Thoracic aorta (tissue), 2 donors: ENCODE data around the gene DCC. TPM values are rescaled to one million over a fixed set of nuclear protein-coding genes. Genes with fewer than 3 reads are reported as not detected.

ENCODE experiments used
- ATAC-seq: fragments of 150-250 bp; one replicate; pipeline ENCODE4 v1.8.0; 2017; ENCODE audit warnings: low read depth; ENCODE audit not compliant: insufficient number of reproducible peaks, low FRiP score
- DNase-seq: peaks from one replicate; pipeline ENCODE4 v3.0.0-alpha.2; 2020; ENCODE audit warnings: low spot score
- H3K27ac ChIP-seq, 2 donors: fragments of 200-600 bp; sonication (generic); 1 replicate in 1 of 2; 2 replicates in 1 of 2; pipeline ENCODE4 v1.5.1; 2016; ENCODE audit warnings: mild to moderate bottlenecking in 2 of 2, moderate library complexity in 2 of 2
- H3K27me3 ChIP-seq: fragments of 200-600 bp; sonication (generic); replicated peaks from 2 replicates; pipeline ENCODE4 v1.6.0; 2016; ENCODE audit warnings: mild to moderate bottlenecking; ENCODE audit not compliant: insufficient read depth
- H3K36me3 ChIP-seq: fragments of 200-600 bp; sonication (generic); one replicate; pipeline ENCODE4 v1.5.1; 2016
- H3K4me1 ChIP-seq, 2 donors: fragments of 200-600 bp; sonication (generic); 1 replicate in 1 of 2; 2 replicates in 1 of 2; pipeline versions ENCODE4 v1.5.1 to v1.6.0; 2016; ENCODE audit warnings: low read depth in 2 of 2, mild to moderate bottlenecking in 1 of 2; ENCODE audit not compliant: control insufficient read depth in 1 of 2
- H3K4me3 ChIP-seq: fragments of 200-600 bp; sonication (generic); 2 replicates; pipeline ENCODE4 v1.5.1; 2016; ENCODE audit warnings: mild to moderate bottlenecking
- H3K9me3 ChIP-seq: fragments of 200-600 bp; sonication (generic); 2 replicates; pipeline ENCODE4 v1.5.1; 2016
- total RNA-seq, 2 donors: library from RNA; depleted of rRNA; stranded (reverse); fragments of >200 nt; gene quantifications; one replicate each; pipeline versions ENCODE4 v1.1.0 to v1.2.3, GENCODE V29; 2016
- TF ChIP-seq, protein P1 (sequence below): fragments of 200-600 bp; sonication (generic); IDR thresholded peaks from one replicate; pipeline ENCODE4 v1.5.1; 2019; ENCODE audit warnings: antibody characterized with exemption

DCC gene
- total RNA-seq, 2 donors from 2014 or later, result not detected

DNA sequence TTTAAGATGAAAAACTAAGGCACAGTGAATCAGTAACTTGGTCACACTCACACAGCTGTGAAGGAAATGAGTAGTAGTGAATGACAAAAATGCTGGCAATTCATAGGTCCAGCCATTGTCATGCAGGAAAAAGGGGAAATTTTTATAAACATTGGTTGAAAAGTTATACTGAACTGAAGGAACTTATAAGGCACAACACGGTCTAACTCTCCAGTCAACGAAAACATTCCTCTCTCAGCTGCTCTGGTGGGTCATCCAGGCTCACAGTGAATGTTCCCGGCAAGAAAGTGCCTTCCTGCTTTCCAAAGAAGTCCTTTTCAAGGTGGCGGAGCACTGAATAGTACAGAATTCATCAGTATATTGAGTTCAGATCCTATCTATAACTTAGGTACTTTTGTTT lies 476.1 kb downstream of the DCC start:
- Histone ChIP-seq H3K36me3 (no peaks in the 10 kb centered on the region), H3K27ac (no peak overlapping the region), H3K9me3 (no peaks in the 10 kb centered on the region), H3K4me3 (no peak overlapping the region), H3K27me3 (no peaks in the 10 kb centered on the region), H3K4me1 (no peaks in the 10 kb centered on the region)
- TF ChIP-seq, protein P1, sequence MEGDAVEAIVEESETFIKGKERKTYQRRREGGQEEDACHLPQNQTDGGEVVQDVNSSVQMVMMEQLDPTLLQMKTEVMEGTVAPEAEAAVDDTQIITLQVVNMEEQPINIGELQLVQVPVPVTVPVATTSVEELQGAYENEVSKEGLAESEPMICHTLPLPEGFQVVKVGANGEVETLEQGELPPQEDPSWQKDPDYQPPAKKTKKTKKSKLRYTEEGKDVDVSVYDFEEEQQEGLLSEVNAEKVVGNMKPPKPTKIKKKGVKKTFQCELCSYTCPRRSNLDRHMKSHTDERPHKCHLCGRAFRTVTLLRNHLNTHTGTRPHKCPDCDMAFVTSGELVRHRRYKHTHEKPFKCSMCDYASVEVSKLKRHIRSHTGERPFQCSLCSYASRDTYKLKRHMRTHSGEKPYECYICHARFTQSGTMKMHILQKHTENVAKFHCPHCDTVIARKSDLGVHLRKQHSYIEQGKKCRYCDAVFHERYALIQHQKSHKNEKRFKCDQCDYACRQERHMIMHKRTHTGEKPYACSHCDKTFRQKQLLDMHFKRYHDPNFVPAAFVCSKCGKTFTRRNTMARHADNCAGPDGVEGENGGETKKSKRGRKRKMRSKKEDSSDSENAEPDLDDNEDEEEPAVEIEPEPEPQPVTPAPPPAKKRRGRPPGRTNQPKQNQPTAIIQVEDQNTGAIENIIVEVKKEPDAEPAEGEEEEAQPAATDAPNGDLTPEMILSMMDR, result no peak
- DNase-seq (no peak), ATAC-seq (no peak)

DNA sequence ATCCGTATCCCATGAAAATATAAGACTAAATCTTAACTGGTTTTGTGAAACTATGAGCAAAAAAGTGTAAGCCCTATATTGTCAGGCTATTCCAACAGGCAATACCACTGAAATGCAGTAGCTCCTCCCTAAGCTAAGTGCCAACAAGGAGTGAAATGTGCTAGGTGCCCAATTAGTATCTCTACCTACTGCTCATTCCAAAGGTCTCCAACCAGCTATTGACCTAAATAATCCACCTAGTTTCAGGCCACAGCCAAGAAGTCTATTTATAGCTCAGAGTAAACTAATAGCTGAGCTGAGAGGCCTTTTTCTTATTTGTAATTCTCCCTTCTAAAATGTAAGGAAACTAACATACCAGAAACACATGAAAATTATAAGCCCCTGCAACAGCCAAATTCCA lies 482.2 kb downstream of the DCC start:
- DNase-seq (no peak), ATAC-seq (no peak)
- Histone ChIP-seq H3K4me3 (no peak overlapping the region), H3K4me1 (no peaks in the 10 kb centered on the region), H3K9me3 (no peaks in the 10 kb centered on the region), H3K27me3 (no peaks in the 10 kb centered on the region), H3K27ac (no peak overlapping the region), H3K36me3 (no peaks in the 10 kb centered on the region)
- TF ChIP-seq, protein P1, result no peak

DNA sequence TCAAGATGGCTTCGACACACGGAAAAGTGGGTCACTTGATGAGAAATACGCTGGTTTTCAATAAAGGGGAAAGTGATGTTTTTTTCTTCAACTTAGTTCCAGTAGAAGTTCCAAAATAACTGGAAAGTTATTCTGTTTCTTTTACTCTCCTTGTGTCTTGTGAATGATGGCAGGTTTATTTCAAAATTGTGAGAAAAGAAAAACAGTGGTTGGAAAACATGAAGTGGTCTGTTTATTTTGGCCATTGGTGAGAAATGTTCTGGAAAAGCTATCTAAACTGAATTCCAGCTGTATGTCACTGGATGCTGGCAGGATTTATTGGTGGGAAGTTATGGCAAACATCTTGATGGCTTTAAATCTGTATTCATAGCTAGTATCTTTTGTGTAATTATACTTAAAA lies 484.1 kb downstream of the DCC start:
- Histone ChIP-seq H3K27me3 (no peaks in the 10 kb centered on the region), H3K27ac (no peak overlapping the region), H3K36me3 (no peaks in the 10 kb centered on the region), H3K4me1 (no peaks in the 10 kb centered on the region), H3K4me3 (no peak overlapping the region), H3K9me3 (no peaks in the 10 kb centered on the region)
- no peak for ATAC-seq
- TF ChIP-seq, protein P1, result no peak
- DNase-seq, result no peak

DNA sequence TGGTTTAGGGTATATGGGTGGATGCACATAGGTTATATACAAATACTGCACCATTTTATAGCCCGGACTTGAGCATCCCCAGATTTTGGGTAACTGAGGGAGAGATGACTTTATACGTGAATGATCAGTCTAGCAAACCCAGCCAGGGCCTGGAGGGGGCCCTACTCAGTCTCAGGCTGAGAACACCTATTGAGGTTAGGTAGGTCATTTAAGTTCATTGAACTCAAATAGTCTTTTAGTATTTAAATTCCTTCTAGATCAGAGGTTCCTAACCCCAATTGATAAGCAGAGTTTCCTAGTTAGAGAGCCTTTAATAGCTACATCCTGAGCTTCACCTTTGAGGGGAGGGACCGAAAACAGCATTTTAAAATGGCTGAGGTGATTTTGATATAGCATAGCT lies 487.0 kb downstream of the DCC start:
- no peaks in the 10 kb centered on the region for H3K9me3 ChIP-seq
- no peaks in the 10 kb centered on the region for H3K4me1 ChIP-seq
- ATAC-seq (no peak), DNase-seq (no peak)
- no peaks in the 10 kb centered on the region for H3K36me3 ChIP-seq
- H3K4me3 ChIP-seq, result no peak overlapping the region
- TF ChIP-seq, protein P1, result no peak
- no peaks in the 10 kb centered on the region for H3K27me3 ChIP-seq
- no peak overlapping the region for H3K27ac ChIP-seq

DNA sequence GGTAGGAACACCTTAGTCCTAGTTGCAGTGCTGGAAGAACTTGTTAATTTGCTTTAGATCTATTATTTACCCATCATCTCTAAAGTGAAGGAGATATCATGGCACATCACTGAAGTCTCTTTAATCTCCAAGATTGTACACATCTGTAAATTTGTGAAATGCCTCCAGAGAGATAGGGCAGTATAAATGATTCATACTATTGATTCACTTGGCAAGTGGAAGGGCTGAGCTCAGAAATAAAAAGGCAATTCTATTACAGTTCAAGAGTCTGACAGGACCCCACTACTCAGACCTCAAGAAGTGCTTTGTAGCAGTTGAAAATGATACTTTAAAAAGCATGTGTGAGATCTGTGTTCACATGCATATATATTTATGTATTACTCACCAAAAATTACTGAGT lies 489.3 kb downstream of the DCC start:
- Histone ChIP-seq H3K27ac (no peak overlapping the region), H3K4me1 (no peaks in the 10 kb centered on the region), H3K36me3 (no peaks in the 10 kb centered on the region), H3K4me3 (no peak overlapping the region), H3K9me3 (no peaks in the 10 kb centered on the region), H3K27me3 (no peaks in the 10 kb centered on the region)
- DNase-seq, result no peak
- no peak for ATAC-seq
- TF ChIP-seq, protein P1, result no peak
